ENCODE measurements around the gene ASIC2.

Gene ASIC2

GRCh38 chr17:33262266-33263123 is 30.6 kb downstream of the ASIC2 start:
- no peak for DNase-seq (ENCODE audit: low read depth, low spot score)
- H3K4me3 ChIP-seq (ENCODE audit: low read length): no peak overlapping the region

- no peak overlapping the region for H3K4me3 ChIP-seq (ENCODE audit: low read length)
- DNase-seq (ENCODE audit: low read depth, low spot score): no peak
Observed at GRCh38 chr17:33261820-33262219, 31.3 kb downstream of the ASIC2 start.

- no peak overlapping the region for H3K4me3 ChIP-seq (ENCODE audit: low read length)
- DNase-seq (ENCODE audit: low read depth, low spot score): no peak
Observed at GRCh38 chr17:33260638-33261037, 32.5 kb downstream of the ASIC2 start.

GRCh38 chr17:33258296-33258695 is 34.8 kb downstream of the ASIC2 start:
- H3K4me3 ChIP-seq (ENCODE audit: low read length): no peak overlapping the region
- DNase-seq (ENCODE audit: low read depth, low spot score): no peak

- no peak overlapping the region for H3K4me3 ChIP-seq (ENCODE audit: low read length)
- no peak for DNase-seq (ENCODE audit: low read depth, low spot score)
Observed at GRCh38 chr17:33245183-33245582, 47.9 kb downstream of the ASIC2 start.

GRCh38 chr17:33243732-33244131 is 49.4 kb downstream of the ASIC2 start:
- H3K4me3 ChIP-seq (ENCODE audit: low read length): no peak overlapping the region
- no peak for DNase-seq (ENCODE audit: low read depth, low spot score)

- H3K4me3 ChIP-seq (ENCODE audit: low read length): no peak overlapping the region
- DNase-seq (ENCODE audit: low read depth, low spot score): no peak
Observed at GRCh38 chr17:33242375-33243124, 50.5 kb downstream of the ASIC2 start.

GRCh38 chr17:33241390-33241789 is 51.7 kb downstream of the ASIC2 start:
- no peak overlapping the region for H3K4me3 ChIP-seq (ENCODE audit: low read length)
- DNase-seq (ENCODE audit: low read depth, low spot score): no peak

GRCh38 chr17:33240362-33240761 is 52.7 kb downstream of the ASIC2 start:
- DNase-seq (ENCODE audit: low read depth, low spot score): no peak
- no peak overlapping the region for H3K4me3 ChIP-seq (ENCODE audit: low read length)

- no peak overlapping the region for H3K4me3 ChIP-seq (ENCODE audit: low read length)
- no peak for DNase-seq (ENCODE audit: low read depth, low spot score)
Observed at GRCh38 chr17:33239702-33240101, 53.4 kb downstream of the ASIC2 start.

GRCh38 chr17:33234930-33235685 is 58.0 kb downstream of the ASIC2 start:
- no peak overlapping the region for H3K4me3 ChIP-seq (ENCODE audit: low read length)
- no peak for DNase-seq (ENCODE audit: low read depth, low spot score)

GRCh38 chr17:33234233-33234632 is 58.9 kb downstream of the ASIC2 start:
- H3K4me3 ChIP-seq (ENCODE audit: low read length): no peak overlapping the region
- DNase-seq (ENCODE audit: low read depth, low spot score): no peak

GRCh38 chr17:33233811-33234177 is 59.3 kb downstream of the ASIC2 start:
- peak; percentile 29 for DNase-seq (ENCODE audit: low read depth, low spot score)
- no peak overlapping the region for H3K4me3 ChIP-seq (ENCODE audit: low read length)

- DNase-seq (ENCODE audit: low read depth, low spot score): no peak
- H3K4me3 ChIP-seq (ENCODE audit: low read length): no peak overlapping the region
Observed at GRCh38 chr17:33229499-33229898, 63.6 kb downstream of the ASIC2 start.

GRCh38 chr17:33229028-33229427 is 64.1 kb downstream of the ASIC2 start:
- H3K4me3 ChIP-seq (ENCODE audit: low read length): no peak overlapping the region
- no peak for DNase-seq (ENCODE audit: low read depth, low spot score)

- DNase-seq (ENCODE audit: low read depth, low spot score): no peak
- H3K4me3 ChIP-seq (ENCODE audit: low read length): no peak overlapping the region
Observed at GRCh38 chr17:33228548-33228947, 64.5 kb downstream of the ASIC2 start.

GRCh38 chr17:33227911-33228310 is 65.2 kb downstream of the ASIC2 start:
- no peak for DNase-seq (ENCODE audit: low read depth, low spot score)
- H3K4me3 ChIP-seq (ENCODE audit: low read length): no peak overlapping the region

- DNase-seq (ENCODE audit: low read depth, low spot score): no peak
- H3K4me3 ChIP-seq (ENCODE audit: low read length): no peak overlapping the region
Observed at GRCh38 chr17:33225994-33226393, 67.1 kb downstream of the ASIC2 start.

- no peak overlapping the region for H3K4me3 ChIP-seq (ENCODE audit: low read length)
- no peak for DNase-seq (ENCODE audit: low read depth, low spot score)
Observed at GRCh38 chr17:33225509-33225908, 67.6 kb downstream of the ASIC2 start.

GRCh38 chr17:33220036-33220435 is 73.1 kb downstream of the ASIC2 start:
- DNase-seq (ENCODE audit: low read depth, low spot score): no peak
- H3K4me3 ChIP-seq (ENCODE audit: low read length): no peak overlapping the region

All from Jurkat, Clone E6-1 (cell line).